ENCODE results near the gene C4BPB.
"Not testable (repeated sequence)": the region's sequence is repeated elsewhere in the genome, so short reads cannot be mapped to it uniquely, and the experiment has no call there.

C4BPB gene, protein sequence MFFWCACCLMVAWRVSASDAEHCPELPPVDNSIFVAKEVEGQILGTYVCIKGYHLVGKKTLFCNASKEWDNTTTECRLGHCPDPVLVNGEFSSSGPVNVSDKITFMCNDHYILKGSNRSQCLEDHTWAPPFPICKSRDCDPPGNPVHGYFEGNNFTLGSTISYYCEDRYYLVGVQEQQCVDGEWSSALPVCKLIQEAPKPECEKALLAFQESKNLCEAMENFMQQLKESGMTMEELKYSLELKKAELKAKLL

GRCh38 chr1:207088701-207089626, at the start of gene C4BPB:
C4BPB (plus strand) TSS chr1:207088860; CDS start chr1:207089532, 672 bp downstream.
- no peak for DNase-seq

DNA sequence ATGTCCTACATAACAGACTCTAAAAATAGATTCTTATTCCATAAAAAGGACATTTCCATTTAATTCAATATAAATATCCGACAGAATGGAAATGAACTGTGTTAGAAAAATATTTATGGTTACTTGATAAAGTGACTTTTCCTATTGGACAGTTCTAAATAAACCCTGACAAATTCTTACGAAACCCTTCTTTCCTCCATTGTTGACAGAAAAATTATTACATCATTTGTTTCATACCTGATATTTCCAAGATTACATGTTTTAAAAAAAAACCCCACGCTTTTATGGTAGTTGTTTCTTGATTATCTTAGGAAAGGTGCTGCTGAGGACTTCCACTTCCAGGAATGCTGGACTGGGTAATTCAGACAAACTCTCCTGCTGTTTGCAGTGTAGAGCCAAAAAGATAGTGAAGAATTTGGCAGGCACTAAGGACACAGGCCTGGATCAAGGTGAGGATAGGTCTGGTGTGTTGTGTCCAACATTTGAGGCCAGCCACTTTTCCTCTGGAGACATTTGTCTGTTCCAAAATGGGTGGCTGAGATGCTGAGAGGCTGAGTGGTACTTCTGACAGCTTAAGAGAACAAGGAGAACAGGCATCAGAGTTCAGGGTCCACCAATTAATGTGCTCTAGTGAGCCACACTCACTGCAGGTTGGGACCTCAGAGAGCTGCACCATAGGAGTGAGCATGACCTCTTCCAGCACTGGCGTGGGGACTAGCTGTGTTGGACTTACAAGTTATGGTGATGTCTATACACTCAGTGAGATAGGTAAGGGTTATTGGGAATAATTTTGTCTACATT, 49.1 kb upstream of the C4BPB start:
- DNase-seq: no peak

GRCh38 chr1:207040181-207040533, 48.5 kb upstream of the C4BPB start:
- DNase-seq: no peak

DNA sequence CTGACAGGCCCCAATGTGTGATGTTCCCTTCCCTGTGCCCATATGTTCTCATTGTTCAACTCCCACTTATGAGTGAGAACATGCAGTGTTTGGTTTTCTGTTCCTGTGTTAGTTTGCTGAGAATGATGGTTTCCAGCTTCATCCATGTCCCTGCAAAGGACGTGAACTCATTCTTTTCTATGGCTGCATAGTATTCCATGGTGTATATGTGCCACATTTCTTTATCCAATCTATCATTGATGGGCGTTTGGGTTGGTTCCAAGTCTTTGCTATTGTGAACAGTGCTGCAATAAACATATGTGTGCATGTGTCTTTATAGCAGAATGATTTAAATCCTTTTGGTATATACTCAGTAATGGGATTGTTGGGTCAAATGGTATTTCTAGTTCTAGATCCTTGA, 47.3 kb upstream of the C4BPB start:
- DNase-seq: not testable (repeated sequence)

GRCh38 chr1:207045453-207045852, 43.2 kb upstream of the C4BPB start:
- no peak for DNase-seq

DNA sequence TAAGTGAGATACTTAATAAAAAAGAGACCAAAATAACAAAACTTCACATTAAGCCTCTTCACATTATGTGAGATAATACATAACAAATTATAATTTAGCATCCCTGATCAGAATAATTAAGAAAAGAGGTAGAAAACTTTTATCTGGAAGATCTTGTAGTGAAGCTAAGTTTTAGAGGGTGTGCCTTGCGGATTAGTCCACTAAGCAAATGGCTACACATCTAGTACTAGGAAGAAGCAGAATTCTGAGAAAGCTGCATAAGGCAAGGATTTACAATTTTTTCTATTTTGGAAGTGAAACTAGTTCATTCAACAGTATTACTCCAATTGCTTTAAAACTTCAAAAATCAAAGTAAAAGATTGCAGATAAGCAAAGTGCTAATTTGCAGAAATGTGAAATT, 41.2 kb upstream of the C4BPB start:
- DNase-seq: no peak

DNA sequence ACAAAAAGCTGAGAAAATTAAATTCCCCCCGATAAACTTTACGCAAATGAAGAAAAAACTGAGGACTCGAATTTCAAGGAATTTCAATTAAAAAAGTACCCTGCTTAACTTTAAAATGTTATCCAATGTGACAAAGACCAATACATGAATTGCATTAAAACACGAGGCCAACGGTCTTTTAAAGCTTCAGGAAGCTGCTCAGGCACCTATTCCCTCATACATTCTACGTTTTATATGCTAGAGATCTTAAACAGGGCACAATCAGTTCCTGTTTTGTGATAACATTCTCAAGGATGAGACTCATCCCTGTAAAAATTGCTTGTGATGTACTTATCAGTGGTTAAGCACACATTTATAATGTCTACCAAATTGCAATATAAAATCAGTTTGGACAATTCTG, 40.6 kb upstream of the C4BPB start:
- DNase-seq: no peak

GRCh38 chr1:207049054-207049453, 39.6 kb upstream of the C4BPB start:
- DNase-seq: no peak

DNA sequence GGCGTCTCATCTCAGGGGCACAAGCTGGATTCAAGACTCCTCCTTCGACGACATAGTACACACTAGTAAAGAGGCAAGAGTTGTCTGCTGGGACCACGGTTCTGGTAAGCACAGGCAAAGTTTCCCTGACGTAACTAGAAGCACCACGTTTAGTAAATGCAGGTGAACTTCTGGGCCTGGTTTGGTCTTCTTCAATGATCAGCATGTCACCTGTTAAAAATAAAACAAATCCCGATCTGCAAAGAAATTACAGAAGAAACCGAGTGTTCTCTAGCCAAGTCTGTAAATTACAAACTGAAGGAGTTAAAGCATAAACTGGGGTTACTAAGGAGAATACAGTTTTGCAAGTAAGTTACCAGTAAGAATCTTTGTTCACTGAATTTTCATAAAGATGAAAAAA, 39.1 kb upstream of the C4BPB start:
- DNase-seq: no peak

DNA sequence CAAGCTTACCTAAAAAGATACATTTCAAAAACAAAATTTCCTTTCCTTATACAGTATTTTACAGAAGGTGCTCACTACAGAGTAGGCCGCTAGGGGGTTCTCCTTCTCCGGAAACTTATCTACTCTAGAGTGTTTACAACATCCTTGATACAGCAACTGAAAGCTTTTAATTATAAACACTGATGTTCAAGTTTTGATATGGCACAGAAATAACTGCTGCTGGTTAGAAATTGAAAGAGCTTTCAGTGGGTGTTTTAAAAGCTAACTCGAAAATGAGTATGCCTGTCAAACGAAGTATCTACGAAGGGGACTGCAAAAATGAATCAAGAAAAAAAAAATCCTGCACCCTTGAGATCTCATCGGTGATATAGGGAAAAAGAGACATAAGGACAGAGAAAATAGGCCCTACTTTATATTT, 38.7 kb upstream of the C4BPB start:
- DNase-seq: peak; percentile 15

DNA sequence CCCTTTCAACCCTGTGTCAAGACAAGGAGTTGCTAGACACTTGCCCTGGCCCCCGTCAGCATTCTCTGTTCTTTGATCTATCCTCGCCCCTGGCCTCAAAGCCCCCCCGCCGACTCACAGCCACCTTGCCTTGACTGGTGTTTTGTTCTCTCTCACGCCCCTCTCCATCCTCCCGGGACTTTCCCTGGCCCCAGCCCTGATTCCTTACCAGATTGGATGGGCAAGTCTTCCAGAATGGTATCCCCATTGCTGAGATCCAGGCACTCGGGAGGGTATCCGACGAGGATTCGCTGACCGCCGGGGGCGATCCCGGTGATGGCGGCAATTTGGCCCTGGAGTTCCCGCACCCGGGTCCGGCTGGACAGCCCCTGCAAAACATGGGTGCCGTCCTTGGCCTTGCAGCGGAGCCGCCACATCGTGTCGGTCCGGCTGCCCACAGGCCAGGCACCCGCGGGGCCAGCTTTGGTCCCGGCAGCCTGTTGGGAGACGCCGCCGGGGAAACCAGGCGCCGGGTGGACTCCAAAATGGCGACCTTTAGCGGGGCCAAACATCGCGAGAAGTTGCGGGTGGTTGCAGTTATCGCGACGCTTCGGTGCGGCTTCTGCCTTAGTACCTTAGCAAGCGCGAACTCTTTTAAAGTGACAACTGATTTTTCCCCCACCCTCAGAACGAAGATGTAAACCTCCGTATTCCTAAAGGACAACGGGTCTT, 38.0 kb upstream of the C4BPB start:
- DNase-seq: peak; percentile 88

GRCh38 chr1:207051191-207051943, 37.3 kb upstream of the C4BPB start, which contains the start of gene YOD1:
YOD1 (minus strand) TSS chr1:207051208; CDS start chr1:207051030, 178 bp downstream.
- DNase-seq: no peak

DNA sequence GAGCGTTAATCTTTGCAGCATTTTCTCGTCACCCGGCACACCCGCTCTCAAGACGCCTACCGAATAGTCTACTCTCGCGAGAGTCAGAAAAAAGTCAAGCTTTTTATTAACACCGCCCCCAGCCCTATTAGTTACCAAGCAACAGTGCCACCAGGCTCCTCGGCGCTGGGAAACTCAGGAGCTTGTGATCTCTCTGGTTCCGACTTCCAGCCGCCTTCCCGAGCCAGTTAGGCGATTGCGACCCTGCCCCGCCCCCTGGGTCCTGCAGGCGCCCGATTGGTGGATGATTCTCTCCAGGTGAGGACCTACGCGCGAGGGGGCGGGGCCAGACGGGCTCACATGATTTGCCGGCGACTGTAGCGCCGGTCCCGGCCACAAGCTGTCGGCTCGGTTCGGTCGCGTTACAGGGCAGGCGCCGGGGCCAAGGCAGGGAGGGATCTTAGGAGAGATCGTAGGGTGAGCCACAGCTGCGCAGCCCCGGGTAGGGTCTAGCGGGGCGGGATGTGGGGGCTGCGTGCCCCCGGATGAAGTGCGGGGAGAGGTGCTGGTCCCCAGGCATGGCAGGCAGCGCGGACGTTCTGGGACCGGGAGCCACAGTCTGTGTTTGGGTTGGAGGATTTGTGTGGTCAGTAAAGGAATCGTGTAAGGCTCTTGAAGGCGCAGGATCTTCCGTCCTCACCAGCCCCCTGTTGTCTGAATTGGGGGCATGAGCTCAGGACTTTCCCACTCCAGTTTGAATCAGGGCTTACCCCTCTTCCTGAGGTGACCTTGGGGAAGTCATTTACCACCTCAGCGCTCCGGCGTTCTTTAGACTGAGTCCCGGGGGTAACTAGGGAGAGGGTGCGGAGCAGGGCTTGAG, 35.5 kb upstream of the C4BPB start, which contains the start of gene PFKFB2:
PFKFB2 (plus strand) TSS at position 365 of the 859 bp plus-strand sequence. CDS start 1,443 bp downstream, outside the sequence.
- peak; percentile 98 for DNase-seq

- no peak for DNase-seq
Measured at GRCh38 chr1:207054491-207054890, 34.2 kb upstream of the C4BPB start.

- DNase-seq: no peak
Measured at GRCh38 chr1:207055386-207056001, 33.2 kb upstream of the C4BPB start.

DNA sequence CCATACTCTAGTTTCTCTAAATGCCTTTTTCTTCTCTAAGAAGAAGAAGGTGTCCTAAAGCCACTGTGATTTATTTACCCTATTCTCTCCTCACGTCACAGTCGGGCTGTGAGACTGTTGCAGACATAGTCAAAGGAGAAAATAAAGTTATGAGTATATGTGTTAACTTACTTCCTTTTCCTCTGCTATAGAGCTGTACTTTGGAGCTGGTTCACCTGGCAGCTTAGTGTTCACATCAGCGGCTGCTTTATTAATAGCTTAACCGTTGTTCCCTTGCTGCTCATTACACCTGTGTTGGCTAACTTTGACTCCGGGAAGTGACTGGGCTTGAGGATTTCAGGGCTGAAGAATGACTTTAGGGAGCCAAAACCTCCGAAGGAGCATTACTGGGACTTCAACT, 32.0 kb upstream of the C4BPB start:
- no peak for DNase-seq

DNA sequence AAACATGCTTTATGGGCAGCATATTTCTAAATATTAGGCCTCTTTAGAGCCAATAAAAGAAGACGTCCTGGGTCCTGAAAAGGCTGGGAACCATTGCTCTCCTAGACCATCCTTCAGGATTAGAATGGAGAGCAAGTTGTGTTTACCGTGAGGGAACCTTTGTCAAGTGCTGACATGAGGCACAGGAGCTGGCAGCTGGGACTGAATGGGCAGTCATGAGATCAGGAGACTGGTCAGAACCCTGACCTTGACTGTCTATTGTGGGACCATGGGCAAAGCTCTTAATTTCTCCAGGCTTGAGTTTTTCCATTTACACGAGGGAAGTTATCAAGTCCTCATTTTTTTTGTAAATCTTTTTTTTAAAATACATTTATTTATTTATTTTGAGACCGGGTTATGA, 30.4 kb upstream of the C4BPB start:
- no peak for DNase-seq

- DNase-seq: no peak
Measured at GRCh38 chr1:207058878-207059867, 29.5 kb upstream of the C4BPB start.

GRCh38 chr1:207059881-207060280, 28.8 kb upstream of the C4BPB start:
- DNase-seq: no peak
